H1 (cell line): ENCODE results near the gene FSIP1. TPM values are rescaled to one million over a fixed set of nuclear protein-coding genes. Genes with fewer than 3 reads are reported as not detected.

Experiments
- EZH2 ChIP-seq: fragments of 200-600 bp; sonication (generic); IDR thresholded peaks from 2 replicates; pipeline ENCODE4 v1.7.1; 2012; ENCODE audit warnings: low read depth, mild to moderate bottlenecking, moderate library complexity, low read length, inconsistent platforms; ENCODE audit not compliant: severe bottlenecking
- RFX5 ChIP-seq: IDR thresholded peaks from 2 replicates; pipeline ENCODE4 v1.6.1; 2011; ENCODE audit warnings: low read depth, low read length, improper control_type of control experiment, borderline replicate concordance
- SIX5 ChIP-seq: IDR thresholded peaks from 2 replicates; pipeline ENCODE4 v1.6.1; 2011; ENCODE audit warnings: mild to moderate bottlenecking, low read depth, low read length
- polyA plus RNA-seq, 7 experiments: library from polyadenylated mRNA; depleted of rRNA in 3 of 7; stranded (reverse) in 5 of 7; unstranded in 2 of 7; fragments of >200 nt in 5 of 7; fragments of 200-250 nt in 2 of 7; gene quantifications; 1 replicate in 5 of 7; 2 replicates in 1 of 7; 4 replicates in 1 of 7; pipeline versions ENCODE4 v1.2.1 to v1.2.3, GENCODE V29; 2011 to 2013; ENCODE audit warnings: missing spikeins in 2 of 7, mixed read lengths in 2 of 7
- total RNA-seq: library from RNA; stranded (reverse); fragmentation: NEBNext Ultra II Directional; extraction: Animal tissue kit (Norgen Biotek cat#: 25700); gene quantifications from 2 replicates; pipeline ENCODE4 v1.2.1, GENCODE V29; 2021

FSIP1 gene
- total and polyA plus RNA-seq, 2 of the 8 experiments (the other 6 are each of a cell fraction or from before 2014, with no cell fraction given): 0.18 to 1.3 TPM

DNA sequence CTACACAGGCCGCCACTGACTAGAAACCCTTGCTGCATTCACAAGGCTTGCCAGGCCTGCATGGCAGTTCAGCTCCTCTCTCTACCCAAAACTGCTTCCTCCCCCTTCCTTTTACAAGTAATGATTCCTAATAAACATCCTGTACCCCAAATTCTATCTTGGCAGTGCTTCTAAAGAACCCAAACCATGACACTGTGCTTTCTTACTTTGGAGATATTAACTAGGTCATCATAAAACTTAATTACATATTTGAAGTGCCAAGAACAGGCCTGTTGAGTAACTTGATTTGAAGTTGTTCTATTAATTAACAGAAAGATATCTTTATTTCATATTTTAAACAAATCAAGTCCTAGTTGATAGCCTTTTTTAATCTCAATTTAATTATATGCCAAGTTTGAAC lies 113.4 kb downstream of the FSIP1 start (continued):
- no peak for TF ChIP-seq SIX5
- no peak for TF ChIP-seq RFX5
- TF ChIP-seq EZH2: no peak
